ENCODE results near the gene ZNF358.
"Not testable (repeated sequence)": the region's sequence is repeated elsewhere in the genome, so short reads cannot be mapped to it uniquely, and the experiment has no call there.

The ZNF358 gene

DNA sequence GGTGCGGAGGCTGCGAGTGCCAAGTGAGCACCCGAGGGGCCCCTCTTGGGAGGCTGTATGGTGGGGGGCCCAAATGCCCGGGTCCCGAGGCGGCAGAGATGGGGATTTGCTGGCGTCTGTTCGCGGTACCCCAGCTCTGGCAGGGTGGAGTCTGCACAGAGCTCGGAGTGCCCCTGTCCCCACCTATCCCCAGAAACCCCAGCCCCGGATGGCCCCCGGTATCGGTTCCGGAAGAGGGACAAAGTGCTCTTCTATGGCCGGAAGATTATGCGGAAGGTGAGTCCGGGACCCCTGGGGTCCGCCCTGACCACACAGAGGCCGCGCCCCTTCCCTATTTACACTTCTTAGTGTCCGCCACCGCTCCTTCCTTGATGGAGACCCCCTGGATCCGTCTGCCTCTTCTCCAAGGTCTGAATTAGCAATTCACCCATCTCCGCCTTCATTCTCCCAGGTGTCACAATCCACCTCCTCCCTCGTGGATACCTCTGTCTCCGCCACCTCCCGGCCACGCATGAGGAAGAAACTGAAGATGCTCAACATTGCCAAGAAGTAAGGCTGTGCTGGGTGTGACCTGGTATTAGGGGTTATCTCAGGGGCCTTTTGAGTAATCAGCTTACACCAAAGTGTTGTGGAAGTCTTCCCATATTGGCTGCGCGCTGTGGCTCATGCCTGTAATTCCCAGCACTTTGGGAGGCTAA is 20.2 kb downstream of the ZNF358 start:
- no peak for DNase-seq (ENCODE audit: low read depth)

DNA sequence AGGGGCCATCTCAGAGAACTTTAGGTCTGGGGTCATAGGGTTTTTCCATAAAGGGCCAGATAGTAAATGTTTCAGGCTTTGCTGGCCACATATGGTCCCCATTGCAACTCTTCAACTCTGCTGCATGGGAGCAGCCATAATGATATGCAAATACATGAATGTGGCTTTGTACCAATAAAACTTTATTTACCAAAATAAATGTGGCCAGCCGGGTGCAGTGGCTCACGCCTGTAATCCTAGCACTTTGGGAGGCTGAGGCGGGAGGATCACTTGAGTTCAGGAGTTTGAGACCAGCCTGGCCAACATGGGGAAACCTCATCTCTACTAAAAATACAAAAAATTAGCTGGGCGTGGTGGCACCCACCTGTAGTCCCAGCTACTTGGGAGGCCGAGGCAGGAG is 23.1 kb downstream of the ZNF358 start:
- DNase-seq (ENCODE audit: low read depth), result not testable (repeated sequence)

DNA sequence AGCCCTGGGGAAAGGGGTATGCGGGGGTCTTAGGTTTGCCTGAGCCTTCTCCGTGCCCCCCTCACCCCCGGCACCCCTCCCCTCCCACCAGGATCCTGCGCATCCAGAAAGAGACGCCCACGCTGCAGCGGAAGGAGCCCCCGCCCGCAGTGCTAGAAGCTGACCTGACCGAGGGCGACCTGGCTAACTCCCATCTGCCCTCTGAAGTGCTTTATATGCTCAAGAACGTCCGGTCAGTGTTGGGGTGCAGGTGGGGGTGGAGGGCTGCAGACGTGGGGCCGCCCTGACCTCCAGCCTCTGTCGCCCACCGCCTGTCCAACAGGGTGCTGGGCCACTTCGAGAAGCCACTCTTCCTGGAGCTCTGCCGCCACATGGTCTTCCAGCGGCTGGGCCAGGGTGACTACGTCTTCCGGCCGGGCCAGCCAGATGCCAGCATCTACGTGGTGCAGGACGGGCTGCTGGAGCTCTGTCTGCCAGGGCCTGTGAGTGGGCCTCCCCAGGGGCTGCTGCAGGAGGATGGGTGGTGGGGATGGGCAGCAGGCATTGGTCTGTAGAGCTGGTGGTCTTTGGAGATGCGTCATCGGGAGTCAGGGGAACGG is 24.0 kb downstream of the ZNF358 start:
- DNase-seq (ENCODE audit: low read depth), result no peak

DNA sequence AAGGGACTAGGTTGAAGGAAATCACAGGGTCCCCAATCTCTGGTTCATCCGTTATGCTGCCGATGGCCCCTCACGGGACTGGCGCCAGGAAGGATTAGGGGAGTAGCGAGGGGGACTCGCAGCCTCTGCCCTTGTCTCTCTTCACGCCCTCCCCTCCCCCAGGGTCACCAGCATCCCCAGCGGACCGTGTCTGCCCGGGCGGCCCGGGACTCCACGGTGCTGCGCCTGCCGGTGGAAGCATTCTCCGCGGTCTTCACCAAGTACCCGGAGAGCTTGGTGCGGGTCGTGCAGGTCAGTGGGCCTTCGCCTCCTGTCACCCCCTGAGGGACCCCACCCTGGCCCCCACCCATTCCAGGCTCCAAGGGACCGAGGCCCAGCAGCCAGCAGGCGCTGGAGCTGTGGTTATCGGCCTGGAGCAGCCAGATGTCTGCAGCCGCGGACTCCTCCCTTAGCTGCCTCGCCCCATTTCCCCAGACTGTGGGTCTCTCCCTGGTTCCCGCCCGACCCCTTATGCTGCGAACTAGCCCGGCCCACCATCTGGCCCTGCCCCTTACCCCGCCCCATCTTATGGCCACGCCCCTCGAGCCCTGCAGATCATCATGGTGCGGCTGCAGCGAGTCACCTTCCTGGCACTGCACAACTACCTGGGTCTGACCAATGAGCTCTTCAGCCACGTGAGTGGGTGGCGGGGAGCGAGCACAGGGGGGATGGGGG is 25.0 kb downstream of the ZNF358 start:
- DNase-seq (ENCODE audit: low read depth), result no peak

DNA sequence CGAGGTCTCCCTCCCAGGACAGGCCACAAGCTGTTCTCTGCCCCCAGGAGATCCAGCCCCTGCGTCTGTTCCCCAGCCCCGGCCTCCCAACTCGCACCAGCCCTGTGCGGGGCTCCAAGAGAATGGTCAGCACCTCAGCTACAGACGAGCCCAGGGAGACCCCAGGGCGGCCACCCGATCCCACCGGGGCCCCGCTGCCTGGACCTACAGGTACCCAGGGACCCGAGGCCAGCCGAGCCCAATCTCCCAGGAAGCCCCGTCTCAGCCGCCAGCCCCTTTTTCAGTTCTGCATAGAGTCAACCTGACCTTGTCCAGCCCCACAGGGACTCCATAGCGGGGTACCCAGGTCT is 25.5 kb downstream of the ZNF358 start:
- no peak for DNase-seq (ENCODE audit: low read depth)

DNA sequence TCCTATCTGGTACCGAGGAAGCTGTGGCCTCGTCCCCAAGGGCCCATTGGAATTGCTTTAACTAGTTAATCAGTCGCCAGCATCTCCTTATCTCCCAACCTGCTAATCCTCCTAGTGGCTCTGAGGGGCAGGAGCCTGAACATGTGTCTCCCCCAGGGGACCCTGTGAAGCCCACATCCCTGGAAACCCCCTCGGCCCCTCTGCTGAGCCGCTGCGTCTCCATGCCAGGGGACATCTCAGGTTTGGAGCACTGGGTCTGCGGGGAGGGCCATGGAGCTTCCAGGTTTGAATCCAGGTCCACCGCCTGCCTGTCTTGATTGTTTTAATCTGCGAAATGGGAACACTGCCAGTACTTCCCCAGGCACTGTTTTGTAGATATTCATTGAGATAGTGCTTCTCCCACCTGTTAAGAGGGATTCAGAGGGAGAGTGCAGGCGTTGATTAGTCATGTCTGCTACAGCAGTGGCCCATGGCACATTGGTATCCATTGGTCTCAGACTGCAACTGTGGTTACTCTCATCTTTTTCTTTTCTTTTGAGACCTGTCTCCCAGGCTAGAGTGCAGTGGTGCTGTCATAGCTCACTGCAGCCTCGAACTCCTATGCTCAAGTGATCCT is 26.0 kb downstream of the ZNF358 start:
- no peak for DNase-seq (ENCODE audit: low read depth)

DNA sequence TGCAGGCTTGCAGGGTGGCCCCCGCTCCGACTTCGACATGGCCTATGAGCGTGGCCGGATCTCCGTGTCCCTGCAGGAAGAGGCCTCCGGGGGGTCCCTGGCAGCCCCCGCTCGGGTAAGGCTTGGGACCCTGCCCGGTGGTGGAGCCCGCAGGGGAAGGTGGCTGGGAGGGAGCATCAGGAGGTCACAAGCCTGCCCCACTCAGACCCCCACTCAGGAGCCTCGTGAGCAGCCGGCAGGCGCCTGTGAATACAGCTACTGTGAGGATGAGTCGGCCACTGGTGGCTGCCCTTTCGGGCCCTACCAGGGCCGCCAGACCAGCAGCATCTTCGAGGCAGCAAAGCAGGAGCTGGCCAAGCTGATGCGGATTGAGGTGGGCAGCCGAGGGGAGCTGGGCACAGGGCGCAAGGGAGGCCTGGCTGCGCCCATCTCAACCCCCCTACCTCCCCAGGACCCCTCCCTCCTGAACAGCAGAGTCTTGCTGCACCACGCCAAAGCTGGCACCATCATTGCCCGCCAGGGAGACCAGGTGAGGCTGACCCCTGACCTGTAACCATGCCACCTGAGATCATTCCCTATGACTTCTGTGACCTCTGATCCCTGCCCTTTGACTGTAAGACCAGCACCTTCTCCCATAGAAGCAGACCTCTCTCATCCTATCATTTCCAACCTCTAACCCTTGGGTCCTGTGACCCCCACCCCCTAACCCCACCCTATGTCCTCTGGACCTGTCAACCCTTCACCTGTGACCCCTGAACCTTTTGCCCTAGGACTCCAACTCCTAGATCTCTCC is 26.8 kb downstream of the ZNF358 start:
- DNase-seq (ENCODE audit: low read depth), result no peak

DNA sequence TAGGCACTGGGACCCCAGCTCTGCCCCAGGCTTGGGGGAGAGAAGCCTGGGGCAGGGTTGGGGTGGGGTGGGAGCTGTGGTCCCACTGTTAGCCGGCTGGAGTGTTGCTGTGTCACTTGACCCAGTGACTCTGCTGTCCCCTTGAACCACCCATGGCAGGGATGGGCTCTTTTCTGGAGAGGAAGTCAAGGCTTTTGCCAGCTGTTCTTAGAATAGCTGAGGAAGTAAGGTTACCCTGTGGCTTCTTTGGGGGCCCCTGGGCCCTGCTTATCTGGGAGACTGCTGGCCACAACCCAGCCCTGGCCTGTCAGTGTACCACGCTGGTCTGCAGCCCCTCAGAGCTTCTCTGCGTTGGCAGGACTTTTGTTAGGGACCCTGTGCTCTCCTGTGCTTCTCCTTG is 28.7 kb downstream of the ZNF358 start:
- DNase-seq (ENCODE audit: low read depth), result no peak

DNA sequence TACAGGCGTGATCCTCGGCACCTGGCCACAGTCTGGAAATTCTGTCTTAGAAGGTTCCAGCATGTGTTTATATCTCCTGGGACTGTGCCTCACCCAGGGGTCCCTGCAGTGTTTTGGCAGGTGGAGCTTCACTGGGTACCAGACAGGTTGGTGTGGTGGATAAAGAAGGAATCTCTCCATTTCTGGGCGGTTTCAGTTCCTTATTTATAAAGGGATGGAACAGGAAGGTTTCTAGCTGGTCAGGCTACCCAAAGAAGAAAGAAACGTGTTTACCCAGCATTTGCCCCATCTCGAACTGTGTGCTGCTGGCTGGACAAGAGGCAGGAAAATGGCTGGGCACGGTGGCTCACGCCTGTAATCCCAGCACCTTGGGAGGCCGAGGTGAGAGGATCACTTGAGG is 29.4 kb downstream of the ZNF358 start:
- DNase-seq (ENCODE audit: low read depth), result no peak

DNA sequence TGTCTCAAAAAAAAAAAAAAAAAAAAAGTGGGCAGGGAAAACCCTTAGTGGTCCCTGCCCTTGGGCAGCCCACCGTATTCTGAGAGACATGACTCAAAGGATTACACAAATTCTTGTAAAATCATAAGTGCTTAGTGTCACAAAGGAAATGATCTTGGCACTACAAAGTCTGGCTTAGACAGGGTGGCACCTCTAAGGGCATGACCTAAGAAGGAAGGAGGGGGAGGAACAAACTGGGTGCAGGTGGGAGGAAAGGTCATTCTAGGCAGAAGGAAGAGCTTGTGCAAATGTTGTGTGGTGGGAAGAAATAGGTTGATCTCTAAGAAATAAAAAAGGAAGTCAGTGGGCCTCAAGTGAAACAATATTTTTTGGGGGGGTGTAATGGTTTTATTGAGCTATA is 30.0 kb downstream of the ZNF358 start:
- DNase-seq (ENCODE audit: low read depth), result no peak

DNA sequence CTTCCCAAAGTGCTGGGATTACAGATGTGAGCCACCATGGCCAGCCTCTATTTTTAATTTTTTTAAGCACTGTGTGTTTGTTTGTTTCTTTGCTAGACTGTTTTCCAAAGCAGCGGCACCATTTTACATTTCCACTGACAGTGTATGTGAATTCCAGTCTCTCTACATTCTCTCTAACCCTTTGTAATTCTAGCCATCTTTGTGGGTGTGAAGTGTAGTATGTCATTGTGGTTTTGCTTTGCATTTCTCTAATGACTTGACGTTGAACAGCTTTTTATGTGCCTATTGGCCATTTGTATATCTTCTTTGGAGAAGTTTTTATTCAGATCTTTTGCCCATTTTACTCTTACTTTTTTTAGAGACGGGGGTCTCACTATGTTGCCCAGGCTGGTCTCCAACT is 31.3 kb downstream of the ZNF358 start:
- no peak for DNase-seq (ENCODE audit: low read depth)

DNA sequence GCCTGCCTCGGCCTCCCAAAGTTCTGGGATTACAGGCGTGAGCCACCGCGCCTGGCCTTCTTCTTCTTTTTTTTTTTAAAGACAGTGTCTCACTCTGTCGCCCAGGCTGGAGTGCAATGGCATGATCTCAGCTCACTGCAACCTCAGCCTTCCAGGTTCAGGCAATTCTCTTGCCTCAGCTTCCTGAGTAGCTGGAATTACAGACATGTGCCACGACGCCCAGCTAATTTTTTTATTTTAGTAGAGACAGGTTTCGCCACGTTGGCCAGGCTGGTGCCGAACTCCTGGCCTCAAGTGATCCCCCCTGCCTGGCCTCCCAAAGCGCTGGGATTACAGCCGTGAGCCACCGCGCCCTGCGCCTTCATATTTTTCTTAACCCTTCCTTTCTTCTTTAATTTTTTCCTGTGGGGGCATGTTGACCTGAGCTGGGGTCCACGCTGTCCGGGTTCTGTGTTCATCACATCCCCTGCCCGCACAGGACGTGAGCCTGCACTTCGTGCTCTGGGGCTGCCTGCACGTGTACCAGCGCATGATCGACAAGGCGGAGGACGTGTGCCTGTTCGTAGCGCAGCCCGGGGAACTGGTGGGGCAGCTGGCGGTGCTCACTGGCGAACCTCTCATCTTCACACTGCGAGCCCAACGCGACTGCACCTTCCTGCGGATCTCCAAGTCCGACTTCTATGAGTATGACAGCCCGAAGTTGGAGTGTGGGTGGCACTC is 33.7 kb downstream of the ZNF358 start:
- DNase-seq (ENCODE audit: low read depth), result no peak

DNA sequence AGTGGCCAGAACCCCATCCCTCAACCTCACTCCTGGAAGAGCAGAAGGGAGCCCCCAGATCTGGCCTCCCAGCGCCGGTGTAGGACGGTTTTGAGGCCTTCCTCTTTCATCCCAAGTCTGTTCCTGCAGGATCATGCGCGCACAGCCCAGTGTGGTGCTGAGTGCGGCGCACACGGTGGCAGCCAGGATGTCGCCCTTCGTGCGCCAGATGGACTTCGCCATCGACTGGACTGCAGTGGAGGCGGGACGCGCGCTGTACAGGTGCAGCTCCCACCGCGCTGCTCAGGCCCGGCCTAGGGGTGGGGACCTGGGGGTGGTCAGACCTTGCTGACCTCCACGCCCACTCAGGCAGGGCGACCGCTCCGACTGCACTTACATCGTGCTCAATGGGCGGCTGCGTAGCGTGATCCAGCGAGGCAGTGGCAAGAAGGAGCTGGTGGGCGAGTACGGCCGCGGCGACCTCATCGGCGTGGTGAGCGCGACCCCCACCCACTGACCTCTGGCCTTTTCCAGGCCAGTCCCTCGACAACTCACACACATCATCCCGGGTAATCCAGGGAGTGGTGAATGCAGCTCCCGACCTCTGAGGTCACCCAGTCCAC is 34.4 kb downstream of the ZNF358 start:
- no peak for DNase-seq (ENCODE audit: low read depth)

DNA sequence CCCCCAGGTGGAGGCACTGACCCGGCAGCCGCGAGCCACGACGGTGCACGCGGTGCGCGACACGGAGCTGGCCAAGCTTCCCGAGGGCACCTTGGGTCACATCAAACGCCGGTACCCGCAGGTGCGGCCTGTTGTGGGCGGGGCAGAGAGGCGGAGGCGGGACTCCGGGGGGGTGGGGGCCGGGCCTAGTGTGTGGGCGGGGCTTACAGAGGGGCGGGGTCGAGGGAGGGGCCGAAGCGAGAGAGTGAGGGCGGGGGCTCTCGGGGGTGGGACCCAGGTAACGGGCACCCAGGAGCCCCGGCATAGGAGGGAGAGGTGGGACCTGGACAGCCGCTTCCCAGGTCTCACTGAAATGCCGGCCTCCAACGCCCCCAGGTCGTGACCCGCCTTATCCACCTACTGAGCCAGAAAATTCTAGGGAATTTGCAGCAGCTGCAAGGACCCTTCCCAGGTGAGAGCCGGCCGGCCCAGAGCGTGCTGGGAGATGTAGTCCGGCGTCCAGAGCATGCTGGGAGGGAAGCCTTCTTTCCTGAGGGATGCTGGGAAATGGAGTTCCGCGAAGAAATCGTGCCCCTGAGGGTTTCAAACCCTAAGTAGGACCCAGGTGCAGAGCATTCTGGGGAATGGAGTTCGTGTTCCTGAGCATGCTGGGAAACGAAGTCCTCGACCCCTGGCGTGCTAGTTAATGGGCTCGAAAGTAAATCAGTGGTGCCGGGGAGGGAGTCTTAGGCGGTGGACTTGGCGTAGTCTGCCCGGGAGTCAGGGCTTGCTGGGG is 35.3 kb downstream of the ZNF358 start:
- DNase-seq (ENCODE audit: low read depth), result no peak

DNA sequence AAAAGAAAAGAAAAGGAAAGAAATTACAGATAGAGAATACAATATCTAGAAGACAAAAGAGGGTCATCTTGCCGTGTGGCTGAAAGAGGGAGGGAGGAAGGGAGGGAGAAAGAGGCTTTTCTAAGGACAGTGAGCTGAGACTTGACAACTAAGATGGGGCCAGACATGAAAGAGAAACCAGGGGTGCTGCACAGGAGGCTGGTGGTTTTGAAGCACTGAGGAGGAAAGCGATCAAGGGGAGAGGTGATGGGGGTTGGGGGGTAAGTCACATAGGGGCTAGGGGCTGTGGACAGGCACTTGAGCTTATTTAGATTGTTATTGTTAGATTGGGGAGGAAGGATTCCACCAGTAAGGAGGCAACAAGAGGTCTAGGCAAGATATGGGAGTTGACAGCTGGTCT is 36.9 kb downstream of the ZNF358 start:
- no peak for DNase-seq (ENCODE audit: low read depth)

DNA sequence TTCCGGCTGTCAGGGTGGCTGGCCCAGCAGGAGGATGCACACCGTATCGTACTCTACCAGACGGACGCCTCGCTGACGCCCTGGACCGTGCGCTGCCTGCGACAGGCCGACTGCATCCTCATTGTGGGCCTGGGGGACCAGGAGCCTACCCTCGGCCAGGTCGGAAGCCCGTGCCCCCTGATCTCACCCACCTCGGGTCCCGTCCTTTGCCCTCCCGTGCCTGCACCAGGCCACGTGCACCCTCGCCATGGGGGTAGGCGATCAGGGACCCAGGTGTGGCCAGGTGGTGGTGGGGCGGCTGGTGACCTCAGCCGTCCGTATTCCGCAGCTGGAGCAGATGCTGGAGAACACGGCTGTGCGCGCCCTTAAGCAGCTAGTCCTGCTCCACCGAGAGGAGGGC is 38.7 kb downstream of the ZNF358 start:
- no peak for DNase-seq (ENCODE audit: low read depth)

DNA sequence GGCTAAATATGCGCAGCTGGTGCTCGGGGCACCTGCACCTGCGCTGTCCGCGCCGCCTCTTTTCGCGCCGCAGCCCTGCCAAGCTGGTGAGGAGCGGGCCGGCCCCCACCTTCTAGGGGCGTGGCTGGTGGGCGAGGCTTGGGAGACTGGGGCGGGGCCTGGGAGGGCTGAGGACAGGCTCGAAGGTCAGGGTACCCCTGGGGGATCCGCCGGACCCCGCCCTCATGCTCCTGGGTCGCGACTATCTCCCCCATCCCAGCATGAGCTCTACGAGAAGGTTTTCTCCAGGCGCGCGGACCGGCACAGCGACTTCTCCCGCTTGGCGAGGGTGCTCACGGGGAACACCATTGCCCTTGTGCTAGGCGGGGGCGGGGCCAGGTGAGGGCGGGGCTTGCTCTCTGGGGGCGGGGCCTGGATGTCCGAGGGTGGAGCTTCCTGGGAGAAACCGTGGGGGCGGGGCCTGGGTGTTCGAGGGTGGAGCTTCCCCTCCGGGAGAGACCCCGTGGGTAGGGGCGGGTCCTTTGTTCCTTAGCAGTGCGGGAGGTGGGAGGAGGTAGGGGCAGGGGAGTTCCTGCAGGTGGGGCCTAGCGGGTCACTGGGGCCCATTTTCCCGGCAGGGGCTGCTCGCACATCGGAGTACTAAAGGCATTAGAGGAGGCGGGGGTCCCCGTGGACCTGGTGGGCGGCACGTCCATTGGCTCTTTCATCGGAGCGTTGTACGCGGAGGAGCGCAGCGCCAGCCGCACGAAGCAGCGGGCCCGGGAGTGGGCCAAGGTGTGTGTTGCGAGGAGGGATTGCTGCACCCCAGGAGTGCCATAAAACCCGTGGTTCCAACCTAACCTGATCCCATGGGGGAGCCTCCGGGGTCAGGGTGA is 39.3 kb downstream of the ZNF358 start:
- DNase-seq (ENCODE audit: low read depth), result no peak

DNA sequence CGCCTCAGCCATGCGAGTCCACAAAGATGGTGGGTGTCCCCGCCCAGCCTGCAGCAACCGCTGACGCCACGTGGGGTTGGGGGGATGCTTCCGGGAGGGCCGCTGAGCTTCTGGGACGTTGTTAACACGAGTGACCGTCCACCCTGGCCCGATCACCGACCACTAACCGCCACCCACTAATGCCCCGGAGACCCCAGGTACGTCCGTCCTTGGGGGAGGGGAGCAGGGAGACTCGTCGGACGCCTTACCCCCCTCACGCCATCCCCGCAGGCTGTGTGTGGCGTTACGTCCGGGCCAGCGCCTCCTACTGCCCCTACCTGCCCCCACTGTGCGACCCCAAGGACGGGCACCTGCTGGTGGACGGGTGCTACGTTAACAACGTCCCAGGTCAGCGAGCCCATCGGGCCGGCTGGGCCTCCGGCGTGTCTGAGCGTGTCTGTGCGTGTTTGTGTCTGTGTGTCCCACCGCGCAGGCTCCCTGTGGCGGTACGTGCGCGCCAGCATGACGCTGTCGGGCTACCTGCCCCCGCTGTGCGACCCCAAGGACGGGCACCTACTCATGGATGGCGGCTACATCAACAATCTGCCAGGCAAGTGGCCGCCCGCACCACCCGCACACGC is 40.9 kb downstream of the ZNF358 start:
- no peak for DNase-seq (ENCODE audit: low read depth)

DNA sequence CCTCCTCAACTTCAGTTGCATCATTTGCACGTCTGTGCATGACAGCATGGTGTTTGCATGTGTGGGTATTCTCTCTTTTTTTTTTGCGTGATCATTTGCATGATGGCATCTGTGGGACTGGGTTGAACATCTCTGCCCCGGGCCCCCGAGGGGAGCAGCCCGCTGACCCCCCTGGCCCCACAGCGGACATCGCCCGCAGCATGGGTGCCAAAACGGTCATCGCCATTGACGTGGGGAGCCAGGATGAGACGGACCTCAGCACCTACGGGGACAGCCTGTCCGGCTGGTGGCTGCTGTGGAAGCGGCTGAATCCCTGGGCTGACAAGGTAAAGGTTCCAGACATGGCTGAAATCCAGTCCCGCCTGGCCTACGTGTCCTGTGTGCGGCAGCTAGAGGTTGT is 42.8 kb downstream of the ZNF358 start:
- DNase-seq (ENCODE audit: low read depth), result no peak

All from T follicular helper cell (primary cell).